ENCODE results near the gene PDE1C.

DNA sequence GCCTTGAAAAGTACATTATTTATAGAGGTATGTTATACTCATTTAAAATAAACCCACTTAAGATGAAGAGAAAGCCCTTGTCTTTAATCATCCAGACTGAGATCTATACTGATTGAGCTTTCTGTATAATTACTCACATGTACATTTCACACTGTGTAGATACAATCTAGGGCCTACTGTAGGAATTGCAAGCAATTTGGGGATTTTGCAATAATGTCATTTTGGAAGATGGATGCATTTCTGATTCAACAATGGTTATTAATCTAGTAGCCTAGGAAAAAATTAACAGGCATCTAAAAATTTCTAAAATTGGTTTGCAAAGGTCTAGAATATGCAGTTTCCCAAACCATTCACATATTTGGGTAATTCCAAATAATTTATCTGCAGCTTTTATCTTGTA, 132.2 kb downstream of the PDE1C start:
- TF ChIP-seq EZH2phosphoT487 (IDR thresholded peaks at IDR 0.05; ENCODE audit: insufficient read depth, low read depth) (no peak), EZH2 (IDR thresholded peaks at IDR 0.05; ENCODE audit: insufficient read depth, poor library complexity, severe bottlenecking) (no peak)

Measured in GM23248 (cell line).